Measurements from ENCODE around the gene ALKBH3. TPM values are rescaled to one million over a fixed set of nuclear protein-coding genes. Genes with fewer than 3 reads are reported as not detected.

ALKBH3 gene
- total RNA-seq, 4 donors from 2014 or later = 27.5 to 44.1 (median 42.0) TPM

DNA sequence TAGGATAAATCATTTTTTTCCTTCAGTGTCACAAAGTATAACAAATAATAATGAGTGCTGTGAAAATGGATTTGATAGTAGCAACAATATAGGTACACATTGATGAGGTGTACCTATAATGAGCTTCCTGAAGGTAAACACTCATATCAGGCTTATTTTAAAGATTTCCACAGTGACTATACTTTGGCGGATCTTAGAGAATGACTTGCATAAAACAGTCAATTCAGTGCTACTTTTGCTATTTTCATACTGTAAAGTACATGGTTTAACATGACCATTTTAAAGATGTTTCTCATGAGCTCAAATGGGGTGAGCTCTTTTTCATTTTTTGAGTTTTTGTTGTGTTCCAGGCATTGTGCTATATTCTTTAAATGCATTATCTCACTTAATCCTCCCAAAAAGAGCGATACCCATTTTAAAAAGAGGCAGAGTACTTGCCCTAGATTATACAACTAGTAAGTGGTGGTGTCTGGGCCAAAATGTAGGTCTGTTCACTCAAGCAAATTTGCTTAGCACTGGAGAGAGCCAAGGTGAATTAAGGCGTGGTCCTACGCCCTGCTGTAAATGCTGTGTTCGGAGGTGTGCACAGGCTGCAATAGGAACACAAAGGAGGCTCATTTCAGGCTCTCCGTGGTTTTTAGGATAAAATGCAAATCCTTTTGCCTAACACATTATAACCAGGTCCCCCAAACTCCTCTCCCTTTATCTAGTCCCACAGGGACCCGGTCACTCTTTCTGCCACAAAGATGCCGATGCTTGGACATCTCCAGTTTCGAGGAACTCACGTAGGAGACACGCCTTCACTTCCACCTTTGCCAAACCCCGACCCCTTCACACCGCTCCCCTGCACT lies 617 bp upstream of the ALKBH3 start:
- intact Hi-C loops (cut with DNase I; ENCODE audit: low total_unique reads) = loop anchor here (10.0 kb wide), 1 partner anchor 235 kb away; no protein-coding TSS in a partner anchor
- no peak for TF ChIP-seq POLR2A (IDR thresholded peaks at IDR 0.05)
- TF ChIP-seq, protein P1, sequence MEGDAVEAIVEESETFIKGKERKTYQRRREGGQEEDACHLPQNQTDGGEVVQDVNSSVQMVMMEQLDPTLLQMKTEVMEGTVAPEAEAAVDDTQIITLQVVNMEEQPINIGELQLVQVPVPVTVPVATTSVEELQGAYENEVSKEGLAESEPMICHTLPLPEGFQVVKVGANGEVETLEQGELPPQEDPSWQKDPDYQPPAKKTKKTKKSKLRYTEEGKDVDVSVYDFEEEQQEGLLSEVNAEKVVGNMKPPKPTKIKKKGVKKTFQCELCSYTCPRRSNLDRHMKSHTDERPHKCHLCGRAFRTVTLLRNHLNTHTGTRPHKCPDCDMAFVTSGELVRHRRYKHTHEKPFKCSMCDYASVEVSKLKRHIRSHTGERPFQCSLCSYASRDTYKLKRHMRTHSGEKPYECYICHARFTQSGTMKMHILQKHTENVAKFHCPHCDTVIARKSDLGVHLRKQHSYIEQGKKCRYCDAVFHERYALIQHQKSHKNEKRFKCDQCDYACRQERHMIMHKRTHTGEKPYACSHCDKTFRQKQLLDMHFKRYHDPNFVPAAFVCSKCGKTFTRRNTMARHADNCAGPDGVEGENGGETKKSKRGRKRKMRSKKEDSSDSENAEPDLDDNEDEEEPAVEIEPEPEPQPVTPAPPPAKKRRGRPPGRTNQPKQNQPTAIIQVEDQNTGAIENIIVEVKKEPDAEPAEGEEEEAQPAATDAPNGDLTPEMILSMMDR (IDR thresholded peaks at IDR 0.05 in 4 of 5, conservative IDR thresholded peaks at IDR 0.05 in 1 of 5) = no peak
- ATAC-seq (peak; percentile 15 to 23), DNase-seq (no peak)
- H3K36me3 ChIP-seq = peaks cover 0 to 28% of the 10 kb centered on the region in 2 donors
- in situ Hi-C loops (cut with MboI; ENCODE audit: low sequenced_read_pairs in 4 of 4) = no loop called here
- H3K27me3 ChIP-seq = peaks cover 0 to 3% (median under 1%) of the 10 kb centered on the region in 3 donors
- peak overlapping the region; percentile 70 to 97 (median 92) for H3K4me3 ChIP-seq
- no peaks in the 10 kb centered on the region for H3K9me3 ChIP-seq
- H3K27ac ChIP-seq = peak overlapping the region; percentile 66 to 84 (median 70)
- peaks cover 18 to 21% of the 10 kb centered on the region in 2 donors for H3K4me1 ChIP-seq

DNA sequence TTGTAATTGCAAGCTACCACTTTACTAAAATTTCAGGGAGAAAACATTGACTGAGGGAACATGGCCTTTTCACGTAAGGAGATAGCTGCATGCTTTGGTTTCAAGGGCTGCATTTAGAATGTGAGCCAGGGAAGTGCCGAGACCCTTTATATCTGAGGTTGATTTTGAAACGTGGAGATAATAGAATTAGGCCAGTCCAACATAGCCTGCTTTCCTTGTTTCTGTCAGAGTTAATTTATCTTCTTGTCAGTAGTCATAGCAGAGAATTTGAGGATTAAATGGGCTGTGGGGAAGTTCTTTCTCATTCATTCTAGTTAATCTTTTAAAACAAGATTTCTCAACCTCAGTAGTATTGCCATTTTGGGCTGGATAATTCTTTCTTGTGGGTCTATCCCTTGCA lies 12.2 kb downstream of the ALKBH3 start:
- intact Hi-C loops (cut with DNase I; ENCODE audit: low total_unique reads) (loop anchor here (5.0 kb wide), 1 partner anchor 99 kb away; no protein-coding TSS in a partner anchor), in situ Hi-C loops (cut with MboI; ENCODE audit: low sequenced_read_pairs in 4 of 4) (loop anchor here (5.0 to 10.0 kb wide), 4 partner anchors 52 to 152 kb away; partner anchors contain the start of genes ACCSL (in 1 of the 4) and C11orf96 (in 1 of the 4))

DNA sequence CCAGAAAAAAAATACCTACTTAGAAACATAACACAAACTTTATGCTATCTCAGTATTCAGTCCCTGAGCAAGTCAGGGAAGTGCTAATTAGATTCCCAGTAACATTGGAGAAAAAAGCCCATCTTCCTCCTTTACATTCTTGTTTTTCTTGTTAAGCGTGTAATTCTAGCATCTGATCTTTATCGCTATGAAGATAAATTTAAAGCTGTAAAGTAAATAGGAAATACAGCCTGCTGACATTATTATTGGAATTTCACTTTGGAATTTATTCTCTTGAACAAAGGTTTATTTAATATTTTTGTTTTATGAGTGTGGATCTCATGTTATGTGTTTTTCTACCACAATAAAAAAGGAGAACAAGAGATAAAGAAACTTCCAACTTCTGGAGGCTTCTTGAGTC lies 13.9 kb downstream of the ALKBH3 start:
- H3K9me3 ChIP-seq = no peaks in the 10 kb centered on the region
- no peak for DNase-seq
- ATAC-seq = no peak
- no peak overlapping the region for H3K4me3 ChIP-seq
- no peaks in the 10 kb centered on the region for H3K27me3 ChIP-seq
- no peaks in the 10 kb centered on the region for H3K4me1 ChIP-seq
- H3K27ac ChIP-seq = no peak overlapping the region
- intact Hi-C loops (cut with DNase I; ENCODE audit: low total_unique reads) (loop anchor here (5.0 kb wide), 1 partner anchor 98 kb away; no protein-coding TSS in a partner anchor), in situ Hi-C loops (cut with MboI; ENCODE audit: low sequenced_read_pairs in 4 of 4) (loop anchor here (5.0 to 10.0 kb wide), 4 partner anchors 50 to 150 kb away; partner anchors contain the start of genes ACCSL (in 1 of the 4) and C11orf96 (in 1 of the 4))
- H3K36me3 ChIP-seq = peaks cover 3 to 83% of the 10 kb centered on the region in 2 donors
- no peak for TF ChIP-seq POLR2A (IDR thresholded peaks at IDR 0.05)
- TF ChIP-seq, protein P1 (IDR thresholded peaks at IDR 0.05 in 4 of 5, conservative IDR thresholded peaks at IDR 0.05 in 1 of 5) = no peak

More for the DNA sequence above, 12.2 kb downstream of the ALKBH3 start:
- H3K27me3 ChIP-seq = no peaks in the 10 kb centered on the region
- no peak overlapping the region for H3K4me3 ChIP-seq
- no peak for DNase-seq
- H3K9me3 ChIP-seq = no peaks in the 10 kb centered on the region
- H3K4me1 ChIP-seq = no peaks in the 10 kb centered on the region
- no peak for ATAC-seq
- TF ChIP-seq POLR2A (IDR thresholded peaks at IDR 0.05) = no peak
- TF ChIP-seq, protein P1 (IDR thresholded peaks at IDR 0.05 in 4 of 5, conservative IDR thresholded peaks at IDR 0.05 in 1 of 5) = no peak
- no peak overlapping the region for H3K27ac ChIP-seq
- H3K36me3 ChIP-seq = peaks cover 3 to 77% of the 10 kb centered on the region in 2 donors

DNA sequence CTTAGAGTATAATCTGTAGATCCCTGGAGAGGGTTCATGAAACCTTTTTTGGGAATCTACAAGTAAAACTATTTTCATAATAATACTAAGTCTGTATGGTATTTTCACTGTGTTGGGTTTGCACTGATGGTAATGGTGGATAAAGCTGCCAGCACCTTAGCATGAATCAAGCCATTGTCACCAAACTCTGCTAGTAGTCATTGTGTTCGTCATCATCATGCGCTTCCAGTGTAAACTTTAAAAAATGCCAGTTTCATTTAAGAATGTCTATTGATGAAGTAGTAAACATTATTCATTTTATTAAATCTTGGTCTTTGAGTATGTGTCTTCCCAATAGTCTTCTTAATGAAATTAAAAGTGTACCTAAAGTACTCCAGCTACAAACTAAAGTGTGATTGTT lies 15.0 kb downstream of the ALKBH3 start:
- no peak overlapping the region for H3K4me3 ChIP-seq
- ATAC-seq (no peak), DNase-seq (no peak)
- TF ChIP-seq POLR2A (IDR thresholded peaks at IDR 0.05) = no peak
- no peak overlapping the region for H3K27ac ChIP-seq
- H3K27me3 ChIP-seq = no peaks in the 10 kb centered on the region
- in situ Hi-C loops (cut with MboI; ENCODE audit: low sequenced_read_pairs in 4 of 4) (loop anchor here in 3 of 4 donors (10.0 kb wide), 3 partner anchors 49 to 149 kb away; partner anchors contain the start of genes ACCSL (in 1 of the 3) and C11orf96 (in 1 of the 3)), intact Hi-C loops (cut with DNase I; ENCODE audit: low total_unique reads) (no loop called here)
- no peaks in the 10 kb centered on the region for H3K4me1 ChIP-seq
- no peaks in the 10 kb centered on the region for H3K9me3 ChIP-seq
- H3K36me3 ChIP-seq = peaks cover 3 to 75% of the 10 kb centered on the region in 2 donors

DNA sequence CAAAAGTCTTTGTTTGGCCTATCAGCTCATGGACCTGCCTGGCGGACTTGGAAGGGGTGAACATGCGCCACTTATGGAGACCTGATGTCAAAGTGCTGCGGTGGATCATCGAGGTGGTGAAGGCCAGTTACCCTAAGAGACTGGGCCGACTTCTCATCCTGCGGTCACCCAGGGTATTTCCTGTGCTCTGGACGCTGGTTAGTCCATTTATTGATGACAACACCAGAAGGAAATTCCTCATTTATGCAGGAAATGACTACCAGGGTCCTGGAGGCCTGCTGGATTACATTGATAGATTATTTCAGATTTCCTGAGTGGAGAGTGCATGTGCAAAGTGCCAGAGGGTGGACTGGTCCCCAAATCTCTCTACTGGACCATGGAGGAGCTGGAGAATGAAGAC lies 17.9 kb downstream of the ALKBH3 start:
- intact Hi-C loops (cut with DNase I; ENCODE audit: low total_unique reads) = no loop called here
- peaks cover 3 to 72% of the 10 kb centered on the region in 2 donors for H3K36me3 ChIP-seq
- in situ Hi-C loops (cut with MboI; ENCODE audit: low sequenced_read_pairs in 4 of 4) = loop anchor here in 3 of 4 donors (10.0 kb wide), 3 partner anchors 46 to 146 kb away; partner anchors contain the start of genes ACCSL (in 1 of the 3) and C11orf96 (in 1 of the 3)

More for the DNA sequence above, 17.9 kb downstream of the ALKBH3 start:
- DNase-seq (no peak), ATAC-seq (no peak)
- H3K27ac ChIP-seq = no peak overlapping the region
- no peaks in the 10 kb centered on the region for H3K4me1 ChIP-seq
- H3K9me3 ChIP-seq = no peaks in the 10 kb centered on the region
- no peak overlapping the region for H3K4me3 ChIP-seq
- H3K27me3 ChIP-seq = no peaks in the 10 kb centered on the region
- TF ChIP-seq, protein P1 (IDR thresholded peaks at IDR 0.05 in 4 of 5, conservative IDR thresholded peaks at IDR 0.05 in 1 of 5) = no peak
- no peak for TF ChIP-seq POLR2A (IDR thresholded peaks at IDR 0.05)

Data from gastrocnemius medialis (tissue), 4 donors.